HG03108 (cell line): ENCODE data around the gene CATSPER1.
"Not testable (repeated sequence)": the region's sequence is repeated elsewhere in the genome, so short reads cannot be mapped to it uniquely, and the experiment has no call there.

ENCODE experiments used
- ATAC-seq: cut with Tn5 transposase; IDR thresholded peaks from one replicate; pipeline ENCODE4 v1.9.1; 2021; ENCODE audit warnings: moderate library complexity; ENCODE audit not compliant: unreplicated experiment

Gene CATSPER1

GRCh38 chr11:66020618-66021357 is 5.5 kb downstream of the CATSPER1 start:
- ATAC-seq, result no peak

- ATAC-seq, result no peak
Observed at GRCh38 chr11:66020212-66020611, 6.1 kb downstream of the CATSPER1 start.

GRCh38 chr11:66017321-66017720 is 9.0 kb downstream of the CATSPER1 start:
- no peak for ATAC-seq

GRCh38 chr11:66016793-66017177 is 9.5 kb downstream of the CATSPER1 start:
- no peak for ATAC-seq

GRCh38 chr11:66015936-66016792 is 10.1 kb downstream of the CATSPER1 start:
- no peak for ATAC-seq

- ATAC-seq, result no peak
Observed at GRCh38 chr11:66015454-66015881, 10.8 kb downstream of the CATSPER1 start.

GRCh38 chr11:66014804-66015453 is 11.3 kb downstream of the CATSPER1 start:
- ATAC-seq, result no peak

GRCh38 chr11:66013762-66014100 is 12.5 kb downstream of the CATSPER1 start:
- no peak for ATAC-seq

- no peak for ATAC-seq
Observed at GRCh38 chr11:66012946-66013761, 13.1 kb downstream of the CATSPER1 start.

- ATAC-seq, result no peak
Observed at GRCh38 chr11:66012371-66012945, 13.8 kb downstream of the CATSPER1 start.

GRCh38 chr11:66011785-66012303 is 14.4 kb downstream of the CATSPER1 start, which contains the start of gene CST6:
Gene CST6, plus strand, starts transcription at chr11:66012008. Its CDS starts 37 bp downstream, at chr11:66012045.
- no peak for ATAC-seq

- no peak for ATAC-seq
Observed at GRCh38 chr11:66011239-66011784, 15.0 kb downstream of the CATSPER1 start.

- not testable (repeated sequence) for ATAC-seq
Observed at GRCh38 chr11:66010036-66010435, 16.2 kb downstream of the CATSPER1 start.

- ATAC-seq, result no peak
Observed at GRCh38 chr11:66008468-66009101, 17.7 kb downstream of the CATSPER1 start.

GRCh38 chr11:66008095-66008467 is 18.2 kb downstream of the CATSPER1 start:
- ATAC-seq, result no peak

GRCh38 chr11:66007201-66007634 is 19.1 kb downstream of the CATSPER1 start:
- no peak for ATAC-seq

GRCh38 chr11:66006891-66007176 is 19.4 kb downstream of the CATSPER1 start:
- ATAC-seq, result no peak

GRCh38 chr11:66006134-66006890 is 20.0 kb downstream of the CATSPER1 start:
- no peak for ATAC-seq

GRCh38 chr11:66004186-66004585 is 22.1 kb downstream of the CATSPER1 start:
- ATAC-seq, result no peak
